ENCODE results near the gene STK11. TPM values are rescaled to one million over a fixed set of nuclear protein-coding genes. Genes with fewer than 3 reads are reported as not detected.

The STK11 gene, protein sequence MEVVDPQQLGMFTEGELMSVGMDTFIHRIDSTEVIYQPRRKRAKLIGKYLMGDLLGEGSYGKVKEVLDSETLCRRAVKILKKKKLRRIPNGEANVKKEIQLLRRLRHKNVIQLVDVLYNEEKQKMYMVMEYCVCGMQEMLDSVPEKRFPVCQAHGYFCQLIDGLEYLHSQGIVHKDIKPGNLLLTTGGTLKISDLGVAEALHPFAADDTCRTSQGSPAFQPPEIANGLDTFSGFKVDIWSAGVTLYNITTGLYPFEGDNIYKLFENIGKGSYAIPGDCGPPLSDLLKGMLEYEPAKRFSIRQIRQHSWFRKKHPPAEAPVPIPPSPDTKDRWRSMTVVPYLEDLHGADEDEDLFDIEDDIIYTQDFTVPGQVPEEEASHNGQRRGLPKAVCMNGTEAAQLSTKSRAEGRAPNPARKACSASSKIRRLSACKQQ
- 79.6 and 82.9 TPM in 2 replicates for total RNA-seq

DNA sequence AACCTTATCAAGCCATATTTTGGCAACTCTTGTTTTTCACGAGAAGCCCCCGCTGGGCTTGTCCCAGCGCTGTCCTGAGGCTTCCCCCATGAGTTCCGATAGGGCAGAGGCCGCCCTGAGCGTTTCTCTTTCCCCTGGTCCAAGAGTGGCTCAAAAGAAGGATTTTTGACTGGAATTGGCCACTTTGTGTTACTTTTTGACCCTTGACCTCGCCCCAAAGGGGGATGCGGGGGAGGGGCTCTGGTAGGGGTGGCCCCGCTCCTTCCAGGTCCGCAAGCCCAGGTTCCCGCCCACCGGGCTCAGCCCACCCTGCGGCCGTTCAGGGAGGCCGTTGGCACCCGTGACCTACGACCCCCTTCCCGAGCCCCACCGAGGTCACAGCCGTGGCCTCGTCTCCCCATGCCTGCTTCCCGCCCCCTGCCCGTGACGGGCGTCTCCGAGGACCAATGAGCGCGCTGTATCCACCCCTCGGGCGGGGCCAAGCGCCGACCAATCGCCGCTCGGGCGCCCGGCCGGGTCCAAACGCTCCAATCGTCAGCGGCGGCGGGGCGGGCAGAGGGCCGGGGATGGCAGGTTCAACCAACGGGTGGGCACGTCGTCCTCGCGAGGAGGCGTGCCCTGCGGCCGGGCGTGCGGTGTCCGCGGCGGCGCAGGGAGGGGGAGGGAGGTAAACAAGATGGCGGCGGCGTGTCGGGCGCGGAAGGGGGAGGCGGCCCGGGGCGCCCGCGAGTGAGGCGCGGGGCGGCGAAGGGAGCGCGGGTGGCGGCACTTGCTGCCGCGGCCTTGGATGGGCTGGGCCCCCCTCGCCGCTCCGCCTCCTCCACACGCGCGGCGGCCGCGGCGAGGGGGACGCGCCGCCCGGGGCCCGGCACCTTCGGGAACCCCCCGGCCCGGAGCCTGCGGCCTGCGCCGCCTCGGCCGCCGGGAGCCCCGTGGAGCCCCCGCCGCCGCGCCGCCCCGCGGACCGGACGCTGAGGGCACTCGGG lies at the start of gene STK11:
Gene STK11 (plus strand): TSS at position 665 of the 986 bp plus-strand sequence. CDS start 1,136 bp downstream, outside the sequence.

DNA sequence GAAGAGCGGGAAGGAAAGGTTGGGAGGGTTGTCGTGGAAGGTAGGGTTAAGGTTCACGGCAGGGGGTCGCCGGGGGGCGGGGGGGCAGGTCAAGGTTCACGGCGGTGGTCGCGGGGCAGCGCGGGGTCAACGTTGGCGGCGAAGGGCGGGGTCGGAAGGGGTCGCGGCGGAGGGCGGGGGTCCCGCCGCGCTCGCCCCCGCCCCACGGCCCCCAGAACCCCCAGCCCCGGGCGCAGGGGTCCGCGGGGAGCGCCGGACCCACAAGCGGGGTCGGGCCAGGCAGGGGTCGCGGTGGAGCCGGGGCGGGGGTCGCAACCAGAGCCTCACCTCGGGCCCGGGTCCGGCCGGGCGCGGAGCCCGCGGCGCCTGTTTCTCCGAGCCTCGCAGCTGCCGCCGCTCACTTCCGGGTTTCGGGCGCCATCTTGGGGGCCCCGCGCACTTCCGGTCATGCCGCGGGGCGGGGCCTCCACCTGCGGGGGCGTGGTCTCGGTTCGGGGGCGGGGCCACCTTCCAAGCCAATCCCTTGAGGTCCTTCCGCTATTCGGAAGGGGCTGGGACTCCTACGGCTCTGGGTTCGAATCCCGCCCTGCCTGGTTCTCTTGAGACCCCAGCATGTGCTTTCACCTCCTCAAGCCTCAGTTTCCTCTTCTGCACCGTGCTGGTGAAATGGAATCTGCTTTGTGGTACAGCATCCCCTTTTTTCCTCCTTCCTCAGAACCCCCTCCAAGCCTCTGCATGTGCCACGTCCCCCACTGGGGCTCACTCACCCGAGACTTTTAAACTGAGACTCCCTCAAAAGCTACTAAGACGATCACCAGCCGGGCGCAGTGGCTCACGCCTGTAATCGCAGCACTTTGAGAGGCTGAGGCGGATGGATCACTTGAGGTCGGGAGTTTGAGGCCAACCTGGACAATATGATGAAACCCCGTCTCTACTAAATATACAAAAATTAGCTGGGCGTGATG lies 31.5 kb upstream of the STK11 start, which contains the start of gene SBNO2:
Gene SBNO2 (minus strand): TSS at position 424 of the 965 bp plus-strand sequence. CDS start 19,992 bp downstream, outside the sequence.

DNA sequence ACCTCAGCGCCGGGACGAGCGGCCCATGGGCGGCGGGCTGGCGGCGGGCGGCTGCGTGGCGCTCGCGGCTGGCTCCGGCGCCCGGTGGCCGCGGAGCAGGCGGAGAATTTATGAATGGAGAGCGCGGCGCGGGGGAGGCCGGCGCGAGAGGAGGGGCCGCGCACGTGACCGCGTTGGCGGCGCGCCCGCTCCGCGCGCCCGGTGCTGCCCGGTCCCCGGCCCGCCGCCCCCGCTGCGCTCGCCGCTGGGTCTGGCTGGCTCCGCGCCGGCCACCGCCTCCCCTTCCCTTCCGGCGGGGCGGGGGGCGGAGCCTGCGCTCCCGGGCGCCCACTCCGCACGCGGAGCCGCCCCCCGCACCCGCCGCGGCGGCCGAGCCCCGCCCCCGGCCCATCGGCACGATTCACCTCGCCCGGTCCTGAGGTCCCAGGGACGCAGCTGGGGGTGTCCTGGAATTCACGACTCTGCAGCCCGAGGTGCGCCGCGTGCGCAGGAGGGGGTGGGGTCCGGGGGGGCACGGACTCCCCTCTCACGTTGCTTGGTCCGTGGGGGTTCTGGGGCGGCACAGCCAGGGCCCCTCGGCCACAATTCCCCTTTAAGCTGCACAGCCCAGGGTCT lies 32.3 kb downstream of the STK11 start, which contains the start of gene CBARP:
Gene CBARP (minus strand): TSS at position 252 of the 615 bp plus-strand sequence. CDS start 1,905 bp downstream, outside the sequence.

DNA sequence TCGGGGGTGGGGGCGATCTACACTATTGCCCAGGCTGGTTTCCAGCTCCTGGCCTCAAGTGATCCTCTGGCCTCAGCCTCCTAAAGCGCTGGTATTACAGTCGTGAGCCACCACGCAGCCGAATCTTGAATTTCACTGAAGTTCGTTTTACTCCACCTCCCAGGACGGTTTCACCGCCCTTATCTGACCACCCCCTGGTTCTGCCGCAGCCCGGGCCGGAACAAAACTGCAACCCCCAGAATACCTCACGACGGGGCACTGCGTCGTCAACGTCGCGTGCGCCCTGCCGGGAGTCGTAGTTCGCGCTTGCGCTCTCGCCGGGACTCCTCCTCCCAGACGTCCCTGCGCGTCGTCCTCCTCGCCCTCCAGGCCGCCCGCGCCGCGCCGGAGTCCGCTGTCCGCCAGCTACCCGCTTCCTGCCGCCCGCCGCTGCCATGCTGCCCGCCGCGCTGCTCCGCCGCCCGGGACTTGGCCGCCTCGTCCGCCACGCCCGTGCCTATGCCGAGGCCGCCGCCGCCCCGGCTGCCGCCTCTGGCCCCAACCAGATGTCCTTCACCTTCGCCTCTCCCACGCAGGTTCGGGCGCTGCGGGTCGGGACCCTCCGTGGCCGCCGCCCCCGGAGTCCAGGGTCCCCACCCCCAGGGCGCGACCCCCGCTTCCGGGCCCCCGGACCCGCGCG lies 36.0 kb downstream of the STK11 start, which contains the start of gene ATP5F1D:
Gene ATP5F1D (plus strand): TSS at position 335 of the 679 bp plus-strand sequence. CDS start 100 bp downstream, at position 435.

DNA sequence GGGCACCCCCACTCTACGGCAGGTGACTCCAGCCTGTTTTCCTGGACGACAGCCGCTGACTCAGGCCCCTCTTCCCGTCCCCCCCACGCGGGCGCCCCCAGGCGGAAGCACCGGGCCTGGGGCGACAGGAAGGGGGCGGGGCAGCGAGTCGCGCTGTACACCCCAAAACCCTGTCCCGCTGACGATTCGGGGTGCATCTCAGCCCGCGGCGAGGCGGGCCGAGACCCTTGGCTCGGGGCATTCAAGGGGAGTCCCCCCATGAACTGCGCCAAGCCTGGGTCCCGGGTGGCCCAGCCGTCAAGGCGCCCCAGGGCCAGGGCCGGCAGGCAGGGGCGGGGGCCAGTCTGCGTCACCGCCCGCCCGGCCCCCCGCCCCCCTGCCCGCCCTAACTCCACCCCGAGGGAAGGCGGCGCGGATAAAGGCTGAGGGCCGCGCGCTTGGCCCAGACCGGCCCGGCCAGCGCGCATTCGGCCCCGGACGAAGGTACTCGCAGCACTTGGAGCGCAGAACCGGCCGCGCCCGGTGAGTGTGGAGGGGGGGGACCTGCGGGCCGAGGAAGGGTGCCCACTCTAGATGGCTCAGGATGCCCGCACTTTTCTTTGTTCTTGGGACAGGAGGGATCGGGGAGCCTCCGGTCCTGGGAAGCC lies 42.7 kb downstream of the STK11 start, which contains the start of gene MIDN:
Gene MIDN (plus strand): TSS at position 445 of the 647 bp plus-strand sequence. CDS start 1,714 bp downstream, outside the sequence.

DNA sequence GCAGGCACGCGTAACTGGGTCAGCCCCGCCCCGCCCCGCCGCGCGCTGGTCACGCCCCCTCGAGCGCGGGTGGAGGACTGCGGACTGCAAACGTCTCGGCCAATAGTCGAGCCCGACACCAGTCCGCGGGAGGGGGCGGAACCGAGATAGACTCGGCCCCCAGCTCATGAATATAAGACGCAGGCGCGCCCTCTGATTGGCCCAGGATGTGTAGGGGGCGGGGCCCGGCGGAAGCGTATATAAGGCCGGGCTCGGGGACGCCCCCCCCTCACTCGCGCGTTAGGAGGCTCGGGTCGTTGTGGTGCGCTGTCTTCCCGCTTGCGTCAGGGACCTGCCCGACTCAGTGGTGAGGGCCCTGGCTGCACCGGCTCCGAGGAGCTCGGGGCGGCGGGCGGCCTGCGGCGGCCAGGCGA lies 63.5 kb downstream of the STK11 start, which contains the start of gene CIRBP:
Gene CIRBP (plus strand): TSS at position 268 of the 413 bp plus-strand sequence. CDS start 1,602 bp downstream, outside the sequence.

DNA sequence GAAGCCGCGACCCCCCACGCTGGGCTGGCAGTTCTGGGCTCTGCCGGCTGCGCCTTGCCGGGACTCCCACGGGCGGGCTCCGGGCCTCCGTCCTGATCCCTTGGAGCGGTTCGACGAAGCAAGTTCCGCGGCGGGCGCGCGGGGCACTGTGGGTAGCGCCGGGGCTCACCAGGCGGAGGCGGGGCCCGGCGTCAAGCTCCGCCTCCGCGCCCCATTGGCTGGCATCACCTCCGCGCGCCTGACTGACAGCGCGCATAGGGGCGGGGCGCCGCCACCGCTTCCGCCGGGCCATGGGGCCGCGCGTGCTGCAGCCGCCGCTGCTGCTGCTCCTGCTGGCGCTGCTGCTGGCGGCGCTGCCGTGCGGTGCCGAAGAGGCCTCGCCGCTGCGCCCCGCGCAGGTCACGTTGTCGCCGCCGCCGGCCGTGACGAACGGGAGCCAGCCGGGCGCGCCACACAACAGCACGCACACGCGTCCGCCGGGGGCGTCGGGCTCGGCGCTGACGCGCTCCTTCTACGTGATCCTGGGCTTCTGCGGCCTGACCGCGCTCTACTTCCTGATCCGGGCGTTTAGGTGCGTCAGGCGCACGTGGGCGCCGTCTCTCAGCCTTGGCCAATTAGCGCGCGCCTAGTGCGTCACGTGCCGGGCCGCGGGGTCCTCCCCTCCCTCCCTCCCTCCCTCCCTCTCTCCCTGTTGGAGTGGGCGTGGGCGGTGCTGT lies 69.8 kb downstream of the STK11 start, which contains the start of gene FAM174C:
Gene FAM174C (plus strand): TSS at position 271 of the 716 bp plus-strand sequence. CDS start 20 bp downstream, at position 291.

Other genes with a start within 250 kb of the STK11 start
- gene WDR18, start 221.4 kb upstream of the STK11 start, total RNA-seq: 36.4 and 47.5 TPM in 2 replicates
- gene GRIN3B, start 205.4 kb upstream of the STK11 start, total RNA-seq: 0.59 and 0.65 TPM in 2 replicates
- 67.4 and 96.1 TPM in 2 replicates for gene TMEM259, start 184.7 kb upstream of the STK11 start, total RNA-seq
- gene RNU6-2, start 184.3 kb upstream of the STK11 start, total RNA-seq: not detected in 2 replicates
- gene CNN2, start 179.2 kb upstream of the STK11 start, total RNA-seq: 284 and 606 TPM in 2 replicates
- 9.2 and 10.2 TPM in 2 replicates for gene ABCA7, start 165.7 kb upstream of the STK11 start, total RNA-seq
- 0.89 and 0.97 TPM in 2 replicates for gene ARHGAP45, start 138.6 kb upstream of the STK11 start, total RNA-seq
- gene POLR2E, start 110.4 kb upstream of the STK11 start, total RNA-seq: 63.5 and 107 TPM in 2 replicates
- gene GPX4, start 101.8 kb upstream of the STK11 start, total RNA-seq: 159 and 328 TPM in 2 replicates
- gene SBNO2, start 31.5 kb upstream of the STK11 start, total RNA-seq: 46.3 and 72.7 TPM in 2 replicates
- 4.2 and 9.7 TPM in 2 replicates for gene CBARP, start 32.2 kb downstream of the STK11 start, total RNA-seq
- 16.0 and 31.6 TPM in 2 replicates for gene ATP5F1D, start 36.0 kb downstream of the STK11 start, total RNA-seq
- gene MIDN, start 42.8 kb downstream of the STK11 start, total RNA-seq: 23.2 and 32.6 TPM in 2 replicates
- gene CIRBP, start 63.6 kb downstream of the STK11 start, total RNA-seq: 101 and 177 TPM in 2 replicates
- gene FAM174C, start 69.8 kb downstream of the STK11 start, total RNA-seq: 23.8 and 45.4 TPM in 2 replicates
- not detected in 2 replicates for gene EFNA2, start 80.1 kb downstream of the STK11 start, total RNA-seq
- gene NDUFS7, start 178.1 kb downstream of the STK11 start, total RNA-seq: 53.2 and 65.3 TPM in 2 replicates
- gene GAMT, start 195.8 kb downstream of the STK11 start, total RNA-seq: 30.0 and 30.2 TPM in 2 replicates
- 39.2 and 75.1 TPM in 2 replicates for gene DAZAP1, start 201.8 kb downstream of the STK11 start, total RNA-seq
- 254 and 522 TPM in 2 replicates for gene RPS15, start 232.6 kb downstream of the STK11 start, total RNA-seq
- gene APC2, start 244.3 kb downstream of the STK11 start, total RNA-seq: 0.46 and 0.89 TPM in 2 replicates